H1 (cell line): ENCODE measurements around the gene USB1. TPM values are rescaled to one million over a fixed set of nuclear protein-coding genes. Genes with fewer than 3 reads are reported as not detected.

ENCODE experiments used
- GABPA ChIP-seq: IDR thresholded peaks from 2 replicates; pipeline ENCODE4 v1.6.1; 2011; ENCODE audit warnings: mild to moderate bottlenecking, low read length, moderate library complexity, borderline replicate concordance; ENCODE audit not compliant: insufficient read depth
- JUND ChIP-seq: IDR thresholded peaks from 2 replicates; pipeline ENCODE4 v1.6.1; 2011; ENCODE audit warnings: mild to moderate bottlenecking, improper control_type of control experiment, low read length
- KDM5A ChIP-seq: fragments of 200-600 bp; IDR thresholded peaks from 2 replicates; pipeline ENCODE4 v1.7.1; 2012; ENCODE audit warnings: mild to moderate bottlenecking, low read length, inconsistent platforms, mixed read lengths
- RAD21 ChIP-seq, 2 experiments: IDR thresholded peaks in 1 of 2; conservative IDR thresholded peaks in 1 of 2; 2 replicates each; pipeline ENCODE4 v1.6.1; 2011; ENCODE audit warnings: low read depth in 2 of 2, low read length in 2 of 2, improper control_type of control experiment in 1 of 2, inconsistent platforms in 1 of 2, mild to moderate bottlenecking in 1 of 2, moderate library complexity in 1 of 2
- polyA plus RNA-seq, 7 experiments: library from polyadenylated mRNA; depleted of rRNA in 3 of 7; stranded (reverse) in 5 of 7; unstranded in 2 of 7; fragments of >200 nt in 5 of 7; fragments of 200-250 nt in 2 of 7; gene quantifications; 1 replicate in 5 of 7; 2 replicates in 1 of 7; 4 replicates in 1 of 7; pipeline versions ENCODE4 v1.2.1 to v1.2.3, GENCODE V29; 2011 to 2013; ENCODE audit warnings: missing spikeins in 2 of 7, mixed read lengths in 2 of 7
- total RNA-seq: library from RNA; stranded (reverse); fragmentation: NEBNext Ultra II Directional; extraction: Animal tissue kit (Norgen Biotek cat#: 25700); gene quantifications from 2 replicates; pipeline ENCODE4 v1.2.1, GENCODE V29; 2021

Gene USB1
- total and polyA plus RNA-seq, 2 of the 8 experiments (the other 6 are each of a cell fraction or from before 2014, with no cell fraction given), result 65.4 to 75.9 TPM

DNA sequence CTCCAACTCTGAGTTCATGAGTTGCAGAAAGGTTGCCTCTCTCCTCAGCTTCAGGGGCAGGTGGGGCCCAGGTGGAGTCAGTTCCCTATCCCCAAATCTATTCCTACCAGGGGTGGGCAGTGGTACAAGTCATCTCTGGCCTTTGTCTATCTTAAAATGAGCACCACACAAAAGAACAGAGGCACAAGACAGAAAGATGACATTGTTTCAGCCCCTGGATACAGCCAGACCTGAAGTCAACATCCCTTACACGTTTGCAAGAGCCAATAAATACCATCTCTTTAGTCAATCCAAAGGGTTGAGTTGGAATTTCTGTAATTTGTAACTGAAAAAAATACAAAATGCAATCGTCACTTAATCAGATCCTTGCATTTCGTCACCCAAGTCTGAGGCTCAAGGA, 56.6 kb downstream of the USB1 start (continued):
- TF ChIP-seq GABPA (no peak), KDM5A (no peak), JUND (no peak), RAD21 (IDR thresholded peaks at IDR 0.05 in 1 of 2, conservative IDR thresholded peaks at IDR 0.05 in 1 of 2; ENCODE audit: low read depth in 2 of 2, low read length in 2 of 2) (no peak)
